T-cell (primary cell): ENCODE measurements around the gene SLC9A9. TPM values are rescaled to one million over a fixed set of nuclear protein-coding genes. Genes with fewer than 3 reads are reported as not detected.

Source experiments
- ATAC-seq, 4 experiments: fragments of 200-7000 bp in 3 of 4; fragments of 150-1000 bp in 1 of 4; cut with Tn5 transposase; replicated peaks in 1 of 4; 1 replicate in 3 of 4; 2 replicates in 1 of 4; pipeline ENCODE4 v1.10.0; 2021; ENCODE audit warnings: moderate library complexity in 3 of 4, mild to moderate bottlenecking in 2 of 4, moderate number of reproducible peaks in 1 of 4
- CTCF ChIA-PET, 2 donors: fragments of 300-600 bp; sonication (Branson Sonifier 250); formaldehyde crosslinking; loops; one replicate each; lab custom pipeline; 2022; ENCODE audit warnings: antibody characterized with exemption in 2 of 2; lab: Charles Lee
- POLR2A ChIA-PET, 2 donors: fragments of 300-600 bp; sonication (Branson Sonifier 250); formaldehyde crosslinking; loops; one replicate each; lab custom pipeline; 2022; ENCODE audit warnings: antibody characterized with exemption in 2 of 2; lab: Charles Lee
- DNase-seq, 35 experiments: peaks; one replicate each; pipeline versions ENCODE4 v3.0.0 to v3.0.0-alpha.2; 2013 to 2023
- H3K27ac ChIP-seq: one replicate; pipeline ENCODE4 v1.5.1; 2013; ENCODE audit warnings: low read length
- H3K27me3 ChIP-seq, 2 experiments: replicated peaks in 1 of 2; 1 replicate in 1 of 2; 2 replicates in 1 of 2; pipeline versions ENCODE4 v1.6.1 to v1.7.0; 2013; ENCODE audit warnings: low read length in 1 of 2, mixed read lengths in 1 of 2; ENCODE audit not compliant: control insufficient read depth in 2 of 2, insufficient read depth in 2 of 2; ENCODE audit errors: extremely low read depth in 1 of 2
- H3K36me3 ChIP-seq, 2 donors: 1 replicate in 1 of 2; 2 replicates in 1 of 2; pipeline versions ENCODE4 v1.6.1 to v1.7.0; 2013; ENCODE audit warnings: low read length in 1 of 2; ENCODE audit not compliant: control insufficient read depth in 2 of 2, insufficient read depth in 1 of 2; ENCODE audit errors: extremely low read depth in 1 of 2
- H3K4me1 ChIP-seq, 2 experiments: 1 replicate in 1 of 2; 2 replicates in 1 of 2; pipeline versions ENCODE4 v1.6.1 to v1.7.0; 2013; ENCODE audit warnings: low read length in 2 of 2, mixed read lengths in 1 of 2; ENCODE audit not compliant: insufficient read depth in 2 of 2, control insufficient read depth in 1 of 2; ENCODE audit errors: extremely low read depth in 1 of 2
- H3K4me3 ChIP-seq, 2 donors: 1 replicate in 1 of 2; 2 replicates in 1 of 2; pipeline versions ENCODE4 v1.5.1 to v1.7.0; 2013; ENCODE audit warnings: mild to moderate bottlenecking in 2 of 2, low read length in 1 of 2, moderate library complexity in 1 of 2; ENCODE audit not compliant: control insufficient read depth in 1 of 2; ENCODE audit errors: extremely low read depth in 1 of 2
- H3K9me3 ChIP-seq: 2 replicates; pipeline ENCODE4 v1.7.0; 2013
- H3K27ac Mint-ChIP-seq, 2 donors: one replicate each; pipeline ENCODE4 v1.8.0; 2020 to 2021; ENCODE audit warnings: mild to moderate bottlenecking in 2 of 2, mixed read lengths in 2 of 2
- H3K27me3 Mint-ChIP-seq, 2 donors: one replicate each; pipeline ENCODE4 v1.8.0; 2021 to 2022; ENCODE audit warnings: mixed read lengths in 2 of 2
- H3K36me3 Mint-ChIP-seq: one replicate; pipeline ENCODE4 v1.8.0; 2021; ENCODE audit warnings: mixed read lengths
- H3K4me1 Mint-ChIP-seq, 3 donors: one replicate each; pipeline ENCODE4 v1.8.0; 2020 to 2022; ENCODE audit warnings: mixed read lengths in 3 of 3, mild to moderate bottlenecking in 1 of 3
- H3K4me3 Mint-ChIP-seq, 3 donors: one replicate each; pipeline ENCODE4 v1.8.0; 2020 to 2022; ENCODE audit warnings: mild to moderate bottlenecking in 3 of 3, mixed read lengths in 3 of 3, moderate library complexity in 3 of 3
- H3K9me3 Mint-ChIP-seq, 3 donors: one replicate each; pipeline ENCODE4 v1.8.0; 2020 to 2022; ENCODE audit warnings: mixed read lengths in 3 of 3
- WGBS: methylation state at CpG from one replicate; pipeline ENCODE4 v1.1.5; 2013; ENCODE audit warnings: missing lambda C conversion rate; ENCODE audit not compliant: insufficient coverage; 5-methylcytosine and 5-hydroxymethylcytosine counted together
- total RNA-seq, 35 experiments: library from RNA in 6 of 35; stranded (reverse) in 6 of 35; fragments of 120-200 nt in 1 of 35; gene quantifications; one replicate each; pipeline versions ENCODE4 v1.2.1 to v1.2.4 and lab custom pipeline; 2013 to 2026

The SLC9A9 gene
- total RNA-seq, 5 donors from 2014 or later (not counting 1 experiment from before 2014, with no cell fraction given): 11.2 to 36.8 (median 17.8) TPM

GRCh38 chr3:143291836-143292447, 556.3 kb downstream of the SLC9A9 start:
- ChIA-PET POLR2A (interaction anchor here in 1 of 2 donors (0.6 kb wide), 1 partner anchor 8 kb away, joined by 5 read pairs; no protein-coding TSS in a partner anchor), CTCF (no interaction called here)
- H3K27ac ChIP-seq: no peak overlapping the region
- Mint-ChIP-seq H3K27me3 (no peaks in the 10 kb centered on the region), H3K36me3 (peaks cover 6% of the 10 kb centered on the region), H3K27ac (no peak overlapping the region), H3K4me1 (peaks cover 21 to 32% (median 22%) of the 10 kb centered on the region in 3 donors), H3K4me3 (no peak overlapping the region), H3K9me3 (no peaks in the 10 kb centered on the region)
- no peaks in the 10 kb centered on the region for H3K9me3 ChIP-seq
- WGBS: 92% methylated on average over 2 of the region's 3 CpGs
- DNase-seq (no peak), ATAC-seq (no peak)
- H3K36me3 ChIP-seq: no peaks in the 10 kb centered on the region
- no peak overlapping the region for H3K4me3 ChIP-seq
- no peaks in the 10 kb centered on the region for H3K27me3 ChIP-seq
- peaks cover 0 to 12% of the 10 kb centered on the region in 2 experiments for H3K4me1 ChIP-seq

- POLR2A ChIA-PET: no interaction called here
- H3K4me3 ChIP-seq: no peak overlapping the region
- H3K27me3 ChIP-seq: no peaks in the 10 kb centered on the region
- no peak for DNase-seq
- no peak for ATAC-seq
- CTCF ChIA-PET: no interaction called here
- H3K27me3 Mint-ChIP-seq: no peaks in the 10 kb centered on the region
- peaks cover under 1 to 14% (median under 1%) of the 10 kb centered on the region in 3 donors for H3K4me1 Mint-ChIP-seq
- no peak overlapping the region for H3K4me3 Mint-ChIP-seq
- no peak overlapping the region for H3K27ac ChIP-seq
- no peaks in the 10 kb centered on the region for H3K36me3 ChIP-seq
- H3K4me1 ChIP-seq: no peaks in the 10 kb centered on the region
- no peaks in the 10 kb centered on the region for H3K9me3 ChIP-seq
- no peaks in the 10 kb centered on the region for H3K9me3 Mint-ChIP-seq
- peaks cover 9% of the 10 kb centered on the region for H3K36me3 Mint-ChIP-seq
- no CpG with 5 or more reads among the region's 2 CpGs for WGBS
- no peak overlapping the region for H3K27ac Mint-ChIP-seq
Observed at GRCh38 chr3:143288944-143289343, 559.3 kb downstream of the SLC9A9 start.

- WGBS: 83% methylated on average over 1 of the region's 2 CpGs
- H3K9me3 ChIP-seq: no peaks in the 10 kb centered on the region
- no peak overlapping the region for H3K4me3 ChIP-seq
- no peaks in the 10 kb centered on the region for H3K9me3 Mint-ChIP-seq
- ATAC-seq (no peak), DNase-seq (no peak)
- CTCF ChIA-PET: no interaction called here
- no peaks in the 10 kb centered on the region for H3K4me1 ChIP-seq
- POLR2A ChIA-PET: interaction anchor here in 1 of 2 donors (0.6 to 0.7 kb wide), 2 partner anchors 49 to 134 kb away, joined by 3 to 4 read pairs; no protein-coding TSS in a partner anchor
- H3K4me3 Mint-ChIP-seq: no peak overlapping the region
- H3K27me3 ChIP-seq: no peaks in the 10 kb centered on the region
- H3K4me1 Mint-ChIP-seq: peaks cover 1 to 16% (median 1%) of the 10 kb centered on the region in 3 donors
- no peaks in the 10 kb centered on the region for H3K27me3 Mint-ChIP-seq
- peaks cover 15% of the 10 kb centered on the region for H3K36me3 Mint-ChIP-seq
- no peaks in the 10 kb centered on the region for H3K36me3 ChIP-seq
- H3K27ac Mint-ChIP-seq: no peak overlapping the region
- H3K27ac ChIP-seq: no peak overlapping the region
Observed at GRCh38 chr3:143287403-143287802, 560.9 kb downstream of the SLC9A9 start.

GRCh38 chr3:143286392-143287010, 561.8 kb downstream of the SLC9A9 start:
- CTCF ChIA-PET: no interaction called here
- Mint-ChIP-seq H3K36me3 (peaks cover 19% of the 10 kb centered on the region), H3K27ac (no peak overlapping the region), H3K4me1 (peaks cover 5 to 23% (median 6%) of the 10 kb centered on the region in 3 donors), H3K9me3 (no peaks in the 10 kb centered on the region), H3K27me3 (no peaks in the 10 kb centered on the region), H3K4me3 (no peak overlapping the region)
- H3K4me1 ChIP-seq: no peaks in the 10 kb centered on the region
- no peaks in the 10 kb centered on the region for H3K27me3 ChIP-seq
- ATAC-seq (no peak), DNase-seq (no peak)
- POLR2A ChIA-PET: no interaction called here
- no peaks in the 10 kb centered on the region for H3K36me3 ChIP-seq
- H3K9me3 ChIP-seq: no peaks in the 10 kb centered on the region
- no peak overlapping the region for H3K27ac ChIP-seq
- no peak overlapping the region for H3K4me3 ChIP-seq
- 93% methylated on average over 1 of the region's 3 CpGs for WGBS

GRCh38 chr3:143283432-143284128, 564.7 kb downstream of the SLC9A9 start:
- DNase-seq (no peak), ATAC-seq (no peak)
- H3K27ac ChIP-seq: no peak overlapping the region
- no peaks in the 10 kb centered on the region for H3K9me3 ChIP-seq
- Mint-ChIP-seq H3K27me3 (no peaks in the 10 kb centered on the region), H3K9me3 (peaks cover 0 to 3% (median 0%) of the 10 kb centered on the region in 3 donors), H3K27ac (no peak overlapping the region), H3K4me1 (peaks cover 6 to 28% (median 11%) of the 10 kb centered on the region in 3 donors), H3K36me3 (peaks cover 23% of the 10 kb centered on the region), H3K4me3 (no peak overlapping the region)
- WGBS: no CpG with 5 or more reads among the region's 4 CpGs
- H3K4me1 ChIP-seq: peaks cover 0 to 3% of the 10 kb centered on the region in 2 experiments
- ChIA-PET POLR2A (interaction anchor here in 1 of 2 donors (0.7 kb wide), 1 partner anchor 9 kb away, joined by 5 read pairs; no protein-coding TSS in a partner anchor), CTCF (no interaction called here)
- no peak overlapping the region for H3K4me3 ChIP-seq
- no peaks in the 10 kb centered on the region for H3K27me3 ChIP-seq
- no peaks in the 10 kb centered on the region for H3K36me3 ChIP-seq

- peaks cover 27% of the 10 kb centered on the region for H3K36me3 Mint-ChIP-seq
- no CpG with 5 or more reads among the region's 2 CpGs for WGBS
- DNase-seq (peak in 1 of 35 experiments; percentile 15), ATAC-seq (no peak)
- Histone ChIP-seq H3K9me3 (no peaks in the 10 kb centered on the region), H3K36me3 (no peaks in the 10 kb centered on the region), H3K4me3 (no peak overlapping the region), H3K27ac (no peak overlapping the region), H3K4me1 (peaks cover 0 to 10% of the 10 kb centered on the region in 2 experiments), H3K27me3 (no peaks in the 10 kb centered on the region)
- H3K27ac Mint-ChIP-seq: no peak overlapping the region
- H3K27me3 Mint-ChIP-seq: no peaks in the 10 kb centered on the region
- H3K4me1 Mint-ChIP-seq: peaks cover 16 to 19% (median 17%) of the 10 kb centered on the region in 3 donors
- no peak overlapping the region for H3K4me3 Mint-ChIP-seq
- POLR2A ChIA-PET: interaction anchor here in 1 of 2 donors (0.6 kb wide), 1 partner anchor 38 kb away, joined by 3 read pairs; no protein-coding TSS in a partner anchor
- CTCF ChIA-PET: no interaction called here
- H3K9me3 Mint-ChIP-seq: peaks cover 0 to 3% (median 0%) of the 10 kb centered on the region in 3 donors
Observed at GRCh38 chr3:143280984-143281383, 567.3 kb downstream of the SLC9A9 start.
